HL-60 (cell line): ENCODE measurements around the gene CTBP2.

Experiments used
- CTCF ChIP-seq: IDR thresholded peaks from one replicate; pipeline ENCODE4 v1.5.1; 2011; ENCODE audit warnings: low read length, control low read depth, inconsistent platforms; ENCODE audit not compliant: insufficient read depth
- GABPA ChIP-seq: IDR thresholded peaks from 2 replicates; pipeline ENCODE4 v1.6.1; 2012; ENCODE audit warnings: low read depth
- POLR2AphosphoS5 ChIP-seq: IDR thresholded peaks from 2 replicates; pipeline ENCODE4 v1.6.1; 2012; ENCODE audit warnings: low read depth
- REST ChIP-seq: IDR thresholded peaks from 2 replicates; pipeline ENCODE4 v1.6.1; 2012; ENCODE audit warnings: low read depth; ENCODE audit not compliant: insufficient replicate concordance
- SPI1 ChIP-seq: IDR thresholded peaks from 2 replicates; pipeline ENCODE4 v1.6.1; 2012; ENCODE audit warnings: low read depth, mild to moderate bottlenecking, borderline replicate concordance

GRCh38 chr10:125203186-125203800 lies 42.9 kb upstream of the CTBP2 start:
- TF ChIP-seq CTCF: no peak
- no peak for TF ChIP-seq SPI1
- TF ChIP-seq POLR2AphosphoS5: no peak
- TF ChIP-seq GABPA: no peak
- no peak for TF ChIP-seq REST
